GM19043 (cell line): ENCODE measurements around the gene ZNF644.
"Not testable (repeated sequence)": the region's sequence is repeated elsewhere in the genome, so short reads cannot be mapped to it uniquely, and the experiment has no call there.

Source experiments
- ATAC-seq: cut with Tn5 transposase; IDR thresholded peaks from one replicate; pipeline ENCODE4 v1.9.1; 2021; ENCODE audit warnings: low read depth; ENCODE audit not compliant: unreplicated experiment

The ZNF644 gene

GRCh38 chr1:90940746-90941145 lies 81.1 kb downstream of the ZNF644 start:
- ATAC-seq = no peak

GRCh38 chr1:90936731-90937130 lies 85.1 kb downstream of the ZNF644 start:
- no peak for ATAC-seq

GRCh38 chr1:90936061-90936460 lies 85.8 kb downstream of the ZNF644 start:
- ATAC-seq = no peak

- not testable (repeated sequence) for ATAC-seq
Observed at GRCh38 chr1:90928231-90928630, 93.6 kb downstream of the ZNF644 start.

GRCh38 chr1:90927674-90928073 lies 94.2 kb downstream of the ZNF644 start:
- not testable (repeated sequence) for ATAC-seq

GRCh38 chr1:90926971-90927370 lies 94.9 kb downstream of the ZNF644 start:
- ATAC-seq = no peak

- no peak for ATAC-seq
Observed at GRCh38 chr1:90925928-90926869, 95.6 kb downstream of the ZNF644 start.

GRCh38 chr1:90924982-90925381 lies 96.9 kb downstream of the ZNF644 start:
- no peak for ATAC-seq

- ATAC-seq = no peak
Observed at GRCh38 chr1:90922996-90923395, 98.8 kb downstream of the ZNF644 start.

- no peak for ATAC-seq
Observed at GRCh38 chr1:90922202-90922601, 99.6 kb downstream of the ZNF644 start.

- ATAC-seq = peak; percentile 24
Observed at GRCh38 chr1:90919900-90920299, 101.9 kb downstream of the ZNF644 start.

GRCh38 chr1:90919190-90919719 lies 102.6 kb downstream of the ZNF644 start:
- ATAC-seq = peak; percentile 36

GRCh38 chr1:90911353-90911752 lies 110.5 kb downstream of the ZNF644 start:
- ATAC-seq = no peak

GRCh38 chr1:90902672-90903071 lies 119.2 kb downstream of the ZNF644 start:
- ATAC-seq = no peak

- ATAC-seq = no peak
Observed at GRCh38 chr1:90899263-90899662, 122.6 kb downstream of the ZNF644 start.

- not testable (repeated sequence) for ATAC-seq
Observed at GRCh38 chr1:90893679-90894078, 128.2 kb downstream of the ZNF644 start.

GRCh38 chr1:90892884-90893283 lies 129.0 kb downstream of the ZNF644 start:
- ATAC-seq = not testable (repeated sequence)

- not testable (repeated sequence) for ATAC-seq
Observed at GRCh38 chr1:90892196-90892595, 129.6 kb downstream of the ZNF644 start.

GRCh38 chr1:90891756-90892155 lies 130.1 kb downstream of the ZNF644 start:
- ATAC-seq = not testable (repeated sequence)

- no peak for ATAC-seq
Observed at GRCh38 chr1:90882221-90882620, 139.6 kb downstream of the ZNF644 start.

- no peak for ATAC-seq
Observed at GRCh38 chr1:90881034-90881433, 140.8 kb downstream of the ZNF644 start.

- ATAC-seq = no peak
Observed at GRCh38 chr1:90879281-90879680, 142.6 kb downstream of the ZNF644 start.
